CD4-positive, alpha-beta T cell (primary cell): ENCODE measurements around the gene GALNTL6. TPM values are rescaled to one million over a fixed set of nuclear protein-coding genes. Genes with fewer than 3 reads are reported as not detected.

Source experiments
- ATAC-seq: fragments of 200-7000 bp; cut with Tn5 transposase; one replicate; pipeline ENCODE4 v1.10.0; 2022; ENCODE audit warnings: mild to moderate bottlenecking; ENCODE audit not compliant: poor library complexity
- CTCF ChIA-PET: fragments of 350-600 bp; sonication (Branson Sonifier 250); formaldehyde crosslinking; loops from one replicate; lab custom pipeline; 2021; ENCODE audit warnings: antibody characterized with exemption, inconsistent platforms; lab: Charles Lee
- POLR2A ChIA-PET: fragments of 350-600 bp; sonication (Branson Sonifier 250); formaldehyde crosslinking; loops from one replicate; lab custom pipeline; 2021; ENCODE audit warnings: antibody characterized with exemption, inconsistent platforms; lab: Charles Lee
- DNase-seq, 14 experiments: peaks; one replicate each; pipeline ENCODE4 v3.0.0-alpha.2; 2013 to 2020; ENCODE audit warnings: mixed read lengths in 2 of 14
- H3K27ac ChIP-seq, 2 donors: one replicate each; pipeline versions ENCODE4 v1.5.1 to v1.7.0; 2013; ENCODE audit warnings: low read length in 2 of 2, low read depth in 1 of 2, mild to moderate bottlenecking in 1 of 2
- H3K27me3 ChIP-seq, 2 experiments: 1 replicate in 1 of 2; 2 replicates in 1 of 2; pipeline versions ENCODE4 v1.6.1 to v1.7.0; 2013; ENCODE audit warnings: low read length in 2 of 2, control low read depth in 1 of 2, mild to moderate bottlenecking in 1 of 2, moderate library complexity in 1 of 2; ENCODE audit not compliant: insufficient read depth in 2 of 2, control insufficient read depth in 1 of 2
- H3K36me3 ChIP-seq: one replicate; pipeline ENCODE4 v1.6.1; 2013; ENCODE audit warnings: low read length, control low read depth; ENCODE audit not compliant: insufficient read depth
- H3K4me1 ChIP-seq: one replicate; pipeline ENCODE4 v1.6.1; 2013; ENCODE audit warnings: low read length, control low read depth; ENCODE audit not compliant: insufficient read depth
- H3K4me3 ChIP-seq: one replicate; pipeline ENCODE4 v1.5.1; 2013; ENCODE audit warnings: mild to moderate bottlenecking, low read length, moderate library complexity
- H3K9me3 ChIP-seq, 2 experiments: 1 replicate in 1 of 2; 2 replicates in 1 of 2; pipeline versions ENCODE4 v1.6.1 to v1.7.0; 2013; ENCODE audit warnings: low read length in 2 of 2, mild to moderate bottlenecking in 2 of 2, control low read depth in 1 of 2, moderate library complexity in 1 of 2; ENCODE audit not compliant: control insufficient read depth in 1 of 2, insufficient read depth in 1 of 2
- H3K27ac Mint-ChIP-seq: one replicate; pipeline ENCODE4 v1.8.0; 2020; ENCODE audit warnings: mixed read lengths
- H3K27me3 Mint-ChIP-seq: one replicate; pipeline ENCODE4 v1.8.0; 2021; ENCODE audit warnings: mixed read lengths
- H3K36me3 Mint-ChIP-seq: one replicate; pipeline ENCODE4 v1.8.0; 2021; ENCODE audit warnings: low read depth, mixed read lengths
- H3K4me1 Mint-ChIP-seq: one replicate; pipeline ENCODE4 v1.8.0; 2021; ENCODE audit warnings: low read depth, mixed read lengths
- H3K4me3 Mint-ChIP-seq: one replicate; pipeline ENCODE4 v1.8.0; 2020; ENCODE audit warnings: mild to moderate bottlenecking, mixed read lengths
- H3K9me3 Mint-ChIP-seq: one replicate; pipeline ENCODE4 v1.8.0; 2020; ENCODE audit warnings: mixed read lengths
- intact Hi-C, 2 experiments: fragments of 100-400 bp; cut with DNase I in 1 of 2; cut with micrococcal nuclease in 1 of 2; formaldehyde crosslinking; loops; one replicate each; pipeline versions ENCODE4 v1.15.1 to v1.9.0; 2023 to 2025; cut with DNase I, micrococcal nuclease
- total RNA-seq, 174 experiments: library from RNA in 2 of 174; stranded (reverse) in 2 of 174; gene quantifications; one replicate each; pipeline ENCODE4 v1.2.3 and lab custom pipeline; 2021 to 2026
- TF ChIP-seq, protein P1 (sequence below): fragments of 200-600 bp; IDR thresholded peaks from one replicate; pipeline ENCODE4 v1.8.0; 2022; ENCODE audit warnings: antibody characterized with exemption, mild to moderate bottlenecking

GALNTL6 gene
- total RNA-seq, 2 experiments from 2014 or later, result not detected

- TF ChIP-seq, protein P1, sequence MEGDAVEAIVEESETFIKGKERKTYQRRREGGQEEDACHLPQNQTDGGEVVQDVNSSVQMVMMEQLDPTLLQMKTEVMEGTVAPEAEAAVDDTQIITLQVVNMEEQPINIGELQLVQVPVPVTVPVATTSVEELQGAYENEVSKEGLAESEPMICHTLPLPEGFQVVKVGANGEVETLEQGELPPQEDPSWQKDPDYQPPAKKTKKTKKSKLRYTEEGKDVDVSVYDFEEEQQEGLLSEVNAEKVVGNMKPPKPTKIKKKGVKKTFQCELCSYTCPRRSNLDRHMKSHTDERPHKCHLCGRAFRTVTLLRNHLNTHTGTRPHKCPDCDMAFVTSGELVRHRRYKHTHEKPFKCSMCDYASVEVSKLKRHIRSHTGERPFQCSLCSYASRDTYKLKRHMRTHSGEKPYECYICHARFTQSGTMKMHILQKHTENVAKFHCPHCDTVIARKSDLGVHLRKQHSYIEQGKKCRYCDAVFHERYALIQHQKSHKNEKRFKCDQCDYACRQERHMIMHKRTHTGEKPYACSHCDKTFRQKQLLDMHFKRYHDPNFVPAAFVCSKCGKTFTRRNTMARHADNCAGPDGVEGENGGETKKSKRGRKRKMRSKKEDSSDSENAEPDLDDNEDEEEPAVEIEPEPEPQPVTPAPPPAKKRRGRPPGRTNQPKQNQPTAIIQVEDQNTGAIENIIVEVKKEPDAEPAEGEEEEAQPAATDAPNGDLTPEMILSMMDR, result no peak
- H3K9me3 ChIP-seq, result no peaks in the 10 kb centered on the region
- no peaks in the 10 kb centered on the region for H3K27me3 Mint-ChIP-seq
- ChIA-PET CTCF (no interaction called here), POLR2A (no interaction called here)
- no peaks in the 10 kb centered on the region for H3K4me1 Mint-ChIP-seq
- intact Hi-C loops, result no loop called here
- no peaks in the 10 kb centered on the region for H3K27me3 ChIP-seq
- no peaks in the 10 kb centered on the region for H3K36me3 ChIP-seq
- no peak overlapping the region for H3K4me3 ChIP-seq
- H3K4me3 Mint-ChIP-seq, result no peak overlapping the region
- no peak for ATAC-seq
- H3K27ac ChIP-seq, result no peak overlapping the region
- no peak overlapping the region for H3K27ac Mint-ChIP-seq
- H3K9me3 Mint-ChIP-seq, result no peaks in the 10 kb centered on the region
- no peaks in the 10 kb centered on the region for H3K4me1 ChIP-seq
- DNase-seq, result peak in 3 of 14 experiments; percentile 4 to 14 (median 7)
- H3K36me3 Mint-ChIP-seq, result no peaks in the 10 kb centered on the region
Measured at GRCh38 chr4:172786039-172786792, 973.0 kb downstream of the GALNTL6 start.

DNA sequence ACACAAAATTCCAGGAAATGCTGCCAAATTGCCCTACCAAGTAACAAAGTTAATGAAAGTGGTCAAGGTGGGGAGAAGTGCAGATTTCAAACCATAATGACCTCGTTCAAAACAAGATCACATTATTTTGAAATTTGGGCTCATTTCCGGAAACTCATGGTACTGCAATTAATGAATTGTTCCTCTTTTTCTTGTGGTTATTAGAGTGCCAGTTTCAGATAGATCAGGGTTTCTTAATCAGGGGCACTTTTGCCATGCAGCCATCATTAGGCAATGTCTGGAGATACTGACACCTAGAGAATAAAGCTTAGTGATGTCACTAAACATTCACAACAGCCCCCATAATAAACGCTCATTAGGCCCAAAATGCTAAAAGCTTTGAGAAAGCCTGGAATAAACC is 973.9 kb downstream of the GALNTL6 start:
- CTCF ChIA-PET, result no interaction called here
- H3K4me3 ChIP-seq, result no peak overlapping the region
- Mint-ChIP-seq H3K27ac (no peak overlapping the region), H3K4me3 (no peak overlapping the region), H3K9me3 (no peaks in the 10 kb centered on the region), H3K36me3 (no peaks in the 10 kb centered on the region), H3K27me3 (no peaks in the 10 kb centered on the region), H3K4me1 (no peaks in the 10 kb centered on the region)
- intact Hi-C loops, result no loop called here
- peak in 3 of 14 experiments; percentile 6 to 20 (median 17) for DNase-seq
- POLR2A ChIA-PET, result no interaction called here
- ATAC-seq, result no peak
- no peak overlapping the region for H3K27ac ChIP-seq
- H3K27me3 ChIP-seq, result no peaks in the 10 kb centered on the region
- no peaks in the 10 kb centered on the region for H3K4me1 ChIP-seq
- no peaks in the 10 kb centered on the region for H3K36me3 ChIP-seq
- TF ChIP-seq, protein P1, result no peak
- no peaks in the 10 kb centered on the region for H3K9me3 ChIP-seq

- Mint-ChIP-seq H3K9me3 (no peaks in the 10 kb centered on the region), H3K4me1 (no peaks in the 10 kb centered on the region), H3K4me3 (no peak overlapping the region), H3K36me3 (no peaks in the 10 kb centered on the region), H3K27me3 (no peaks in the 10 kb centered on the region), H3K27ac (no peak overlapping the region)
- TF ChIP-seq, protein P1, result no peak
- no peak for ATAC-seq
- no peak overlapping the region for H3K27ac ChIP-seq
- ChIA-PET POLR2A (no interaction called here), CTCF (no interaction called here)
- H3K36me3 ChIP-seq, result no peaks in the 10 kb centered on the region
- H3K4me1 ChIP-seq, result no peaks in the 10 kb centered on the region
- no peaks in the 10 kb centered on the region for H3K27me3 ChIP-seq
- no peak for DNase-seq
- no peak overlapping the region for H3K4me3 ChIP-seq
- intact Hi-C loops, result no loop called here
- H3K9me3 ChIP-seq, result no peaks in the 10 kb centered on the region
Measured at GRCh38 chr4:172791841-172792240, 978.6 kb downstream of the GALNTL6 start.
